Tibial nerve (tissue), 4 donors: ENCODE data around the gene RNF207. TPM values are rescaled to one million over a fixed set of nuclear protein-coding genes. Genes with fewer than 3 reads are reported as not detected.

Source experiments
- DNase-seq, 2 donors: peaks; one replicate each; pipeline ENCODE4 v3.0.0-alpha.2; 2019; ENCODE audit warnings: low spot score in 2 of 2
- H3K27ac ChIP-seq, 4 donors: fragments of 200-600 bp; sonication (generic) in 3 of 4; one replicate each; pipeline ENCODE4 v1.5.1; 2017 to 2019; ENCODE audit warnings: mild to moderate bottlenecking in 1 of 4
- H3K27me3 ChIP-seq, 2 donors: fragments of 200-600 bp; sonication (generic) in 1 of 2; one replicate each; pipeline versions ENCODE4 v1.5.1 to v1.6.0; 2017 to 2019
- H3K36me3 ChIP-seq, 3 donors: fragments of 200-600 bp; sonication (generic); one replicate each; pipeline ENCODE4 v1.5.1; 2018 to 2019
- H3K4me1 ChIP-seq, 4 donors: fragments of 200-600 bp; sonication (generic) in 3 of 4; one replicate each; pipeline ENCODE4 v1.5.1; 2017 to 2019
- H3K4me3 ChIP-seq, 4 donors: fragments of 200-600 bp; sonication (generic) in 3 of 4; one replicate each; pipeline ENCODE4 v1.5.1; 2017 to 2019; ENCODE audit warnings: mild to moderate bottlenecking in 1 of 4, moderate library complexity in 1 of 4
- H3K9me3 ChIP-seq, 4 donors: fragments of 200-600 bp; sonication (generic) in 3 of 4; one replicate each; pipeline ENCODE4 v1.5.1; 2017 to 2019
- EP300 ChIP-seq, 2 donors: sonication (generic); formaldehyde crosslinking; IDR thresholded peaks; one replicate each; pipeline ENCODE4 v1.6.1; 2017; ENCODE audit warnings: antibody characterized with exemption in 2 of 2, mild to moderate bottlenecking in 1 of 2
- POLR2A ChIP-seq, 2 donors: fragments of 450-650 bp; IDR thresholded peaks; one replicate each; pipeline ENCODE4 v1.6.1; 2017; ENCODE audit warnings: antibody characterized with exemption in 2 of 2, mild to moderate bottlenecking in 2 of 2, moderate library complexity in 2 of 2
- WGBS, 2 donors: methylation state at CpG; one replicate each; pipeline ENCODE4 v1.1.5; 2018; 5-methylcytosine and 5-hydroxymethylcytosine counted together
- total RNA-seq, 4 donors: library from RNA; depleted of rRNA; stranded (reverse); fragments of >200 nt; gene quantifications; one replicate each; pipeline ENCODE4 v1.1.0, GENCODE V29; 2016
- TF ChIP-seq, protein P1 (sequence below), 5 experiments: fragments of 200-600 bp in 3 of 5; fragments of 450-650 bp in 2 of 5; sonication (generic) in 3 of 5; IDR thresholded peaks; one replicate each; pipeline ENCODE4 v1.5.1; 2016 to 2019; ENCODE audit warnings: antibody characterized with exemption in 5 of 5, mild to moderate bottlenecking in 3 of 5, moderate library complexity in 2 of 5

RNF207 gene
- total RNA-seq, 4 donors from 2014 or later: 22.3 to 128 (median 42.3) TPM

DNA sequence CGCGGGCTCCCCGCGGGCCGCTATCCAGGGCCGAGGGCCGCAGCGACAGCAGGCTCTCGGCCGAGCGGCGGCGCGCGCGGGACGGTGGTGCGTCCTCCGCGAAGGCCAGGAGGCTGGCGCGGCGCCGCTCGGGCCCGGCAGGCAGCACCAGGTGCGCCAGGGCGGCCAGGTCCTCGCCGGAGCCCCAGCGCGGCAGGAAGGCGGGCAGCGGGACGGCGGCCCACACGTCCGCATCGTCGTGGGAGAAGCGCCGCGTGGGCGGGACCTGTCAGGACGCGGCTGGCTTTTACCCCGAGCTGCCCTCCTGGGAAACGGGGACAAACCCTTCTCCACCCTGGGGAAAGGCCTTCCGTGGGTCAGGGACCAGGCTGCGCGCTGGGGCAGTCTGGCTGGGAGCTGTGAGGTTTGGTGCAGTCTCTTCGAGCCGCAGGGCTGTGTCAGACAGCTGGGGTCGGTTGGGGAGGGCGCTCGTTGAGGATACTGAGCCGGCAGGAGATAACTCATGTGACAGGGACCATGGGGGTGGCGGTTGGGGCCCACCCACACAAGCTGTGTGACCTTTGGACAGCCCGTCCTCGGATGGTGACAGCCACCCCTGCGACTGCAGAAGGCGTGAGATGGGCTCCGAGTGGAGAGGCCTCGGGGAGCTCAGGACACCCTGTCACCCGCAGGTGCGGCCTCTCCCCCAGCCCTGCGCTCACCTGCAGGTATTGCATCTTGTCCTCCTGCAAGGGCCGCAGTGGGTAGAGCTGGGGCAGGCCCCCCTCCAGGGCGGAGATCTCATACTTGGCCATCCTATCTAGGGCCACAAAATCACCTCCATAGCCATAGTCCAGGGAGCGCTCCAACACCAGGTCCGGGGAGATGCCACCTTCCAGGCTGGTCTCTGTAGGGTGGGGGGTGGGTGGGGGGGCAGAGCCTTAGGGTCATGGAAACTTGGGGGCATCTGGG is 44.1 kb downstream of the RNF207 start:
- WGBS, 2 donors: 49 to 61% methylated on average over 16 to 22 of the region's 71 CpGs
- Histone ChIP-seq H3K4me3 (no peak overlapping the region), H3K4me1 (peaks cover 0 to 37% (median 14%) of the 10 kb centered on the region in 4 donors), H3K9me3 (no peaks in the 10 kb centered on the region), H3K27me3 (peaks cover 0 to 54% of the 10 kb centered on the region in 2 donors), H3K36me3 (peaks cover 0 to 33% (median 0%) of the 10 kb centered on the region in 3 donors), H3K27ac (no peak overlapping the region)
- DNase-seq: no peak
- TF ChIP-seq POLR2A (IDR thresholded peaks at IDR 0.05): no peak
- TF ChIP-seq EP300 (IDR thresholded peaks at IDR 0.05): no peak
- TF ChIP-seq, protein P1, sequence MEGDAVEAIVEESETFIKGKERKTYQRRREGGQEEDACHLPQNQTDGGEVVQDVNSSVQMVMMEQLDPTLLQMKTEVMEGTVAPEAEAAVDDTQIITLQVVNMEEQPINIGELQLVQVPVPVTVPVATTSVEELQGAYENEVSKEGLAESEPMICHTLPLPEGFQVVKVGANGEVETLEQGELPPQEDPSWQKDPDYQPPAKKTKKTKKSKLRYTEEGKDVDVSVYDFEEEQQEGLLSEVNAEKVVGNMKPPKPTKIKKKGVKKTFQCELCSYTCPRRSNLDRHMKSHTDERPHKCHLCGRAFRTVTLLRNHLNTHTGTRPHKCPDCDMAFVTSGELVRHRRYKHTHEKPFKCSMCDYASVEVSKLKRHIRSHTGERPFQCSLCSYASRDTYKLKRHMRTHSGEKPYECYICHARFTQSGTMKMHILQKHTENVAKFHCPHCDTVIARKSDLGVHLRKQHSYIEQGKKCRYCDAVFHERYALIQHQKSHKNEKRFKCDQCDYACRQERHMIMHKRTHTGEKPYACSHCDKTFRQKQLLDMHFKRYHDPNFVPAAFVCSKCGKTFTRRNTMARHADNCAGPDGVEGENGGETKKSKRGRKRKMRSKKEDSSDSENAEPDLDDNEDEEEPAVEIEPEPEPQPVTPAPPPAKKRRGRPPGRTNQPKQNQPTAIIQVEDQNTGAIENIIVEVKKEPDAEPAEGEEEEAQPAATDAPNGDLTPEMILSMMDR (IDR thresholded peaks at IDR 0.05): no peak

DNA sequence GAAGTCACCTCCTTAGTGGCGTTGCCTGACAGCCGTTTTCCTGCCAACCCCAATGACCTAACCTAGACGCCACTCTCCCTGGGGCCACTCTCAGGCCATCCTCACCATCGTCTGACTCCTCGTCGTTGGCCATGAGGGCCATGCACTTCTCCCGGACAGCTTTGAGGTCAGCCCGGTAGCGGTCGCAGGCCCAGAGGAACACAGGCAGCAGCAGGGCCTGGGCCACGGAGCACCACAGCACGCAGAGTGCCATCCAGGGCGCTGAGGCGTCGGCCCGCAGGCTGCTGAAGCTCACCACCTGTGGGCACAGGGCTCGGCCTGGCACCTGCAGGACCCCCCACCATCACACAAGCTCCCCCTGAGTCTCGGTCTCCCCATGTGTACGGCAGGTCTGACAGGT is 45.3 kb downstream of the RNF207 start:
- Histone ChIP-seq H3K4me1 (peaks cover 0 to 25% (median 7%) of the 10 kb centered on the region in 4 donors), H3K36me3 (peaks cover 0 to 33% (median 0%) of the 10 kb centered on the region in 3 donors), H3K9me3 (no peaks in the 10 kb centered on the region), H3K4me3 (no peak overlapping the region), H3K27ac (no peak overlapping the region), H3K27me3 (peaks cover 0 to 42% of the 10 kb centered on the region in 2 donors)
- TF ChIP-seq, protein P1 (IDR thresholded peaks at IDR 0.05): no peak
- TF ChIP-seq EP300 (IDR thresholded peaks at IDR 0.05): no peak
- no peak for TF ChIP-seq POLR2A (IDR thresholded peaks at IDR 0.05)
- 86 to 88% methylated on average over 15 to 18 of the region's 19 CpGs for WGBS, 2 donors
- no peak for DNase-seq

DNA sequence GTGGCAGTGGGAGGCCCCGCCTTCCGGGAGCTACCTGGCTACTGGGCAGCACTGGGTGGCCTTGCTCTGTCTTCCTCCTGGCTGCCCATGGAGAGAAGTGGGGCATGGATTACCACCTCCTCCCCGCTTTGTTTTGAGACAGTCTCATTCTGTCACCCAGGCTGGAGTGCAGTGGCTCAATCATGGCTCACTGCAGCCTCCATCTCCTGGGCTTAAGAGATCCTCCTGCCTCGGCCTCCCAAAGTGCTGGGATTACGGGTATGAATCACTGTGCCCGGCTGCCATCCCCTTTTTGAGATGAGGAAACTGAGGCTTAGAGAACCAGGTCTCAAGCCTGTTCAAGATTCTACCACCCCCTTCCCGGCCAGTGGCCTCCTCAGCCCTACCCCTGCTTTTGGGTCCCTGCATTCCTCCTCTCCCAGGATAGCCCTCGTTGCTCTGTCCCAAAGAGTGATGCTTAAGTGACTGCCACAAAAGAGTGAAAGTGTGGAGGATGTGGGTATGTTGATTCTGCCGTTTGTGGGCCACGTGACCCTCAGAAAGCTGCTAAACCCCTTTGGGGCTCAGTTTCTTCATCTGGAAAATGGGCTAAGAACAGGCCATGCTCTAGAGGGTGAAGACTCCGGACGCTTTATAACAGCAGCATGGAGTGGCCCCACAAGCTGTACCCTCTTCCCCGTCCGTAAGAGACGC is 45.9 kb downstream of the RNF207 start:
- Histone ChIP-seq H3K4me3 (no peak overlapping the region), H3K27me3 (peaks cover 0 to 36% of the 10 kb centered on the region in 2 donors), H3K9me3 (no peaks in the 10 kb centered on the region), H3K36me3 (peaks cover 0 to 33% (median 0%) of the 10 kb centered on the region in 3 donors), H3K4me1 (peaks cover 0 to 19% (median 5%) of the 10 kb centered on the region in 4 donors), H3K27ac (no peak overlapping the region)
- TF ChIP-seq EP300 (IDR thresholded peaks at IDR 0.05) (no peak), POLR2A (IDR thresholded peaks at IDR 0.05) (no peak)
- TF ChIP-seq, protein P1 (IDR thresholded peaks at IDR 0.05): no peak
- WGBS, 2 donors: 80 to 86% methylated on average over 14 to 15 of the region's 15 CpGs
- DNase-seq: no peak

DNA sequence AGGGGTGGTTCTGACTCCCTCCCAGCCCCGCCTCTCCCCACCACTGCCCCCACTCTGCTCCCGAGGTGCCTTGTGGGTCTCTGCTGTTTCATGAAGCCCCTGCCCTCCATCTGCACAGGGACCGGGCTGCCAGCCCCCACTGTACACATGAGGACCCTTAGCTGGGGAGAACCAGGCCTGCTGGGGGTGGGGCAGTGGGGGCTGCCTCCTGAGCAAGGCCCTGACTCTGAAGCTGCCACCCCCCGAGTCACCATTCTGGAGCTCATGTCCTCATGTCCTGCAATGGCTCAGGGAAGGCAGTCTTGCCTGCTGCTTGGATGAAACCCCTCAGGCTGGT is 46.4 kb downstream of the RNF207 start:
- 79 to 80% methylated on average over 4 of the region's 4 CpGs for WGBS, 2 donors
- Histone ChIP-seq H3K4me3 (no peak overlapping the region), H3K27ac (no peak overlapping the region), H3K9me3 (no peaks in the 10 kb centered on the region), H3K27me3 (peaks cover 0 to 31% of the 10 kb centered on the region in 2 donors), H3K4me1 (peaks cover 0 to 15% (median 5%) of the 10 kb centered on the region in 4 donors), H3K36me3 (peaks cover 0 to 33% (median 0%) of the 10 kb centered on the region in 3 donors)
- DNase-seq: no peak
- TF ChIP-seq POLR2A (IDR thresholded peaks at IDR 0.05): no peak
- TF ChIP-seq EP300 (IDR thresholded peaks at IDR 0.05): no peak
- TF ChIP-seq, protein P1 (IDR thresholded peaks at IDR 0.05): no peak
